Lung (tissue), 12 donors: ENCODE measurements around the gene GABRG3. TPM values are rescaled to one million over a fixed set of nuclear protein-coding genes. Genes with fewer than 3 reads are reported as not detected.

Experiments used
- ATAC-seq: fragments of 200-7000 bp; cut with Tn5 transposase; one replicate; pipeline ENCODE4 v1.9.1; 2020; ENCODE audit warnings: moderate number of reproducible peaks; ENCODE audit not compliant: insufficient read depth, low FRiP score
- DNase-seq, 3 donors: peaks; one replicate each; pipeline ENCODE4 v3.0.0-alpha.2; 2013 to 2017
- H3K27ac ChIP-seq, 2 donors: one replicate each; pipeline ENCODE4 v1.5.1; 2013; ENCODE audit warnings: mild to moderate bottlenecking in 2 of 2, moderate library complexity in 2 of 2, control low read depth in 1 of 2, inconsistent platforms in 1 of 2, low read depth in 1 of 2, low read length in 1 of 2
- H3K27me3 ChIP-seq, 3 donors: one replicate each; pipeline ENCODE4 v1.5.1; 2013; ENCODE audit warnings: low read length in 2 of 3; ENCODE audit not compliant: control insufficient read depth in 3 of 3, insufficient read depth in 3 of 3
- H3K36me3 ChIP-seq, 4 donors: one replicate each; pipeline ENCODE4 v1.5.1; 2013; ENCODE audit warnings: low read length in 4 of 4, mild to moderate bottlenecking in 1 of 4, moderate library complexity in 1 of 4; ENCODE audit not compliant: control insufficient read depth in 4 of 4, insufficient read depth in 4 of 4
- H3K4me1 ChIP-seq, 5 donors: one replicate each; pipeline ENCODE4 v1.5.1; 2013; ENCODE audit warnings: low read length in 5 of 5, mild to moderate bottlenecking in 2 of 5, moderate library complexity in 1 of 5; ENCODE audit not compliant: control insufficient read depth in 5 of 5, insufficient read depth in 5 of 5
- H3K4me3 ChIP-seq: one replicate; pipeline ENCODE4 v1.5.1; 2013; ENCODE audit warnings: mild to moderate bottlenecking, control low read depth, moderate library complexity
- H3K9ac ChIP-seq, 2 donors: one replicate each; pipeline ENCODE4 v1.5.1; 2013; ENCODE audit warnings: low read length in 2 of 2, control low read depth in 1 of 2; ENCODE audit not compliant: insufficient read depth in 1 of 2
- H3K9me3 ChIP-seq, 4 donors: one replicate each; pipeline ENCODE4 v1.5.1; 2013; ENCODE audit warnings: low read length in 3 of 4, mild to moderate bottlenecking in 1 of 4, moderate library complexity in 1 of 4; ENCODE audit not compliant: control insufficient read depth in 4 of 4, insufficient read depth in 3 of 4
- WGBS, 2 donors: extraction: QIAGEN DNeasy Blood & Tissue Kit; methylation state at CpG; one replicate each; pipeline ENCODE4 v1.1.7; 2013; 5-methylcytosine and 5-hydroxymethylcytosine counted together
- polyA plus RNA-seq, 2 donors: library from polyadenylated mRNA; stranded (reverse); fragments of 200-250 nt; gene quantifications; one replicate each; pipeline ENCODE4 v1.2.1, GENCODE V29; 2013
- total RNA-seq, 2 donors: library from RNA; depleted of rRNA in 1 of 2; stranded (reverse); fragments of >200 nt in 1 of 2; gene quantifications; one replicate each; pipeline ENCODE4 v1.2.1, GENCODE V29; 2014 to 2021
- TF ChIP-seq, protein P1 (sequence below): IDR thresholded peaks from 2 replicates; pipeline ENCODE4 v1.5.1; 2012; ENCODE audit warnings: mild to moderate bottlenecking; ENCODE audit errors: control extremely low read depth, extremely low read depth
- donor health status: control.
- donor health status: control.
- donor health status: Bipolar disorder and iron deficiency.
- donor health status: healthy.
- donor health status: DM: yes; HTN: yes; CAD: no.

Gene GABRG3
- total and polyA plus RNA-seq, 4 donors: 16.9 TPM; not detected in 3

DNA sequence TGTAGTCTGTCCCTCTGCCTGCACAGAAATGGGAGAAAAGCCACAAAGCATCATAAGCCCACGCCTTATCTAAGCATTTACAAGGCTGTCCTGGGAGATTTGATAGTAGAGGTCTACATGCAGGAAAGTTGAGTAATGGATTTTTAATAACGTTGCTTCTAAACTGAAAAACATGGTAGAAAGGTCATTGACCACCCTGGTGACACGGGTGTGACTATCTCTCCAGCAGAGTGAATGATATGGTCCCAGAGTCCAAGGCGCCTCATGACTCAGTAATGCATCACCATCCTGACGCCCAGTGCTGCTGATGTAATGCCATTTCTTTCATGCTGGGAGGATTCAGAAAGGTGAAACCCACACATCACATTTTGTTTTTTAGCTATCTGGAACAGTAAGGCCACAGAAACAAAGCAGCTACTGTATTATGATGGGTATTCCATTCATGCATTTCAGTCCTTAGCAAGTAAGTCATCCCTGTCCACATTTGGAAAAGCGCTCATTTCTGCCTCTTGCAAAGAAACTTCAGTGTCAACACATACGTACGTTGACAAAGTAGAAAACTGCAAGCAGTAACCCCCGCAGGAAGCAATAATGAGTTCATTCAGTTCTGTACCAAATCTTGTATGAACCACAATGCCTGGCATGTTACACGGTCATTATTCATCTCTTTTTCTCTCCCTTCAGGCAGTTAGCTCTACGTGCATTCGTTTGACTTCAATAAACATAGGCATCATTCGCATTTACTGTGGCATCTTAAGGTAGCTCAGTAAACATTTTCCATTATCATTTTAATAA lies 483.5 kb downstream of the GABRG3 start:
- no peak for DNase-seq
- TF ChIP-seq, protein P1, sequence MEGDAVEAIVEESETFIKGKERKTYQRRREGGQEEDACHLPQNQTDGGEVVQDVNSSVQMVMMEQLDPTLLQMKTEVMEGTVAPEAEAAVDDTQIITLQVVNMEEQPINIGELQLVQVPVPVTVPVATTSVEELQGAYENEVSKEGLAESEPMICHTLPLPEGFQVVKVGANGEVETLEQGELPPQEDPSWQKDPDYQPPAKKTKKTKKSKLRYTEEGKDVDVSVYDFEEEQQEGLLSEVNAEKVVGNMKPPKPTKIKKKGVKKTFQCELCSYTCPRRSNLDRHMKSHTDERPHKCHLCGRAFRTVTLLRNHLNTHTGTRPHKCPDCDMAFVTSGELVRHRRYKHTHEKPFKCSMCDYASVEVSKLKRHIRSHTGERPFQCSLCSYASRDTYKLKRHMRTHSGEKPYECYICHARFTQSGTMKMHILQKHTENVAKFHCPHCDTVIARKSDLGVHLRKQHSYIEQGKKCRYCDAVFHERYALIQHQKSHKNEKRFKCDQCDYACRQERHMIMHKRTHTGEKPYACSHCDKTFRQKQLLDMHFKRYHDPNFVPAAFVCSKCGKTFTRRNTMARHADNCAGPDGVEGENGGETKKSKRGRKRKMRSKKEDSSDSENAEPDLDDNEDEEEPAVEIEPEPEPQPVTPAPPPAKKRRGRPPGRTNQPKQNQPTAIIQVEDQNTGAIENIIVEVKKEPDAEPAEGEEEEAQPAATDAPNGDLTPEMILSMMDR: no peak
- WGBS, 2 donors: 67 to 73% methylated on average over 13 of the region's 13 CpGs
- H3K27me3 ChIP-seq: no peaks in the 10 kb centered on the region
- H3K9ac ChIP-seq: no peak overlapping the region
- ATAC-seq: no peak
- H3K27ac ChIP-seq: no peak overlapping the region
- H3K4me3 ChIP-seq: no peak overlapping the region
- no peaks in the 10 kb centered on the region for H3K36me3 ChIP-seq
- H3K9me3 ChIP-seq: peaks cover 0 to 12% (median 0%) of the 10 kb centered on the region in 4 donors
- H3K4me1 ChIP-seq: peaks cover 0 to 14% (median 0%) of the 10 kb centered on the region in 5 donors

DNA sequence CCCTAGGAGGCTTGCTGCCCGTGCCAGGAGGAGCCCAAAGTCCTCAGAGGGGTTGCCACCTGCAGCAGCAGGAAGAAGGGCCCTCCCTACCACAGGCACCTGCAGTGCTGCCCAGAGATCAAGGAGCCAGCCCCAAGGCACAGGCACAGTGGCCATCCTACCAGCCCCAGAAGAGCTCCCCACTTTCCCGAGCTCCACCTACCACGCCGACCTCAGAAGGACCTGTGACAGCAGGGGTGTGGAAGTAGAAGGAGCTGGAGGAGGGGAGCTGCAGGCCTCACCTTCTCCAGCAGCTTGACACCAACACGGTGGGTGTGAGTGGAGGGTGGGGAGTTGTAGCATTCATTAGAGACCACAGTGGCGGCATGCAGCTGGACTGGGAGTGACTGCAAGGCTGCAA lies 485.8 kb downstream of the GABRG3 start:
- no peaks in the 10 kb centered on the region for H3K27me3 ChIP-seq
- no peaks in the 10 kb centered on the region for H3K36me3 ChIP-seq
- peaks cover 0 to 18% (median 0%) of the 10 kb centered on the region in 5 donors for H3K4me1 ChIP-seq
- ATAC-seq (no peak), DNase-seq (no peak)
- no peak overlapping the region for H3K9ac ChIP-seq
- TF ChIP-seq, protein P1: no peak
- no peak overlapping the region for H3K4me3 ChIP-seq
- WGBS, 2 donors: 76 to 83% methylated on average over 6 of the region's 6 CpGs
- H3K27ac ChIP-seq: no peak overlapping the region
- peaks cover 0 to 12% (median 0%) of the 10 kb centered on the region in 4 donors for H3K9me3 ChIP-seq

DNA sequence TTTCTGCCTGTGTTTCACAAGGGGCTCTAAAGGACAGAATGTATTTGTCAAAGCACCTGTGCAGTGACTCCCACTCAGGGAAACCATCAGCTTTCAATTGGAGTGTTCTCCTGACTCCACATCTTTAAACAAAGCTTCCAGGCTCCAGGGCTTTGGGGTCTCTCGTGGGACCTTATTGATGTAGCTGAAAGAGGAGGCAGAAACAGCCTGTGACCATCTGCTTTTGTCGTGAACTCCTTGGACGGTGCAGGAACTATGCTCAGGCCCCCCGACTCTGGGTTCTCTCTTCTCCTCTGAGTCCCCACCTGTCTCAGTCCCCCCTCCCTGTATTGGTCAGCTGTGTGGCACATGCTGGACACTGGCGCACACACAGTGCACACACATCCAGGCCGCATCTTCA lies 486.8 kb downstream of the GABRG3 start:
- H3K9me3 ChIP-seq: peaks cover 0 to 12% (median 0%) of the 10 kb centered on the region in 4 donors
- H3K27me3 ChIP-seq: no peaks in the 10 kb centered on the region
- H3K36me3 ChIP-seq: no peaks in the 10 kb centered on the region
- H3K4me1 ChIP-seq: peaks cover 0 to 18% (median 0%) of the 10 kb centered on the region in 5 donors
- H3K9ac ChIP-seq: no peak overlapping the region
- 89 to 91% methylated on average over 6 of the region's 6 CpGs for WGBS, 2 donors
- ATAC-seq (no peak), DNase-seq (no peak)
- TF ChIP-seq, protein P1: no peak
- no peak overlapping the region for H3K27ac ChIP-seq
- no peak overlapping the region for H3K4me3 ChIP-seq
